Measurements from ENCODE around the gene MYZAP.

MYZAP gene

GRCh38 chr15:57565311-57565710, 26.4 kb upstream of the MYZAP start:
- no peak for DNase-seq

GRCh38 chr15:57566834-57567233, 24.9 kb upstream of the MYZAP start:
- no peak for DNase-seq

GRCh38 chr15:57567891-57568290, 23.8 kb upstream of the MYZAP start:
- DNase-seq = no peak

DNA sequence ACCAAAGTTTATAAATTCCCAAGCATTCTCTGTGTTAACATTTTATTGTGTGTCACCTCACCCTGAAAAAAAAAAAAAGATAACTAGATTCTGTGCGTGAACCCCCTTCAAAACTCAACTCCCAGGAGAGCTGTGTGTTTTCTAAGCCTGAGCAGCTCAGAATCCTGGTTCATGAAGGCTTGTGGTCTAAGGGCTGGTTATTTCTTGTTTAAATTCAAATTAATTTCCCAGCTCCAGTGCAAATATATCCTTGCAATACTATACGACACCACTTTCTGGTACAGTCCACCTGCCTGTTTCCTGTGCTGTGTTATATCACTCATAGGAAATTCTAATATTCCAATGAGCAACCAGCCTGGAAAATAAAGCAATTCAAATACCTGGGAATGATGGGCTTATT, 23.4 kb upstream of the MYZAP start:
- no peak for DNase-seq

DNA sequence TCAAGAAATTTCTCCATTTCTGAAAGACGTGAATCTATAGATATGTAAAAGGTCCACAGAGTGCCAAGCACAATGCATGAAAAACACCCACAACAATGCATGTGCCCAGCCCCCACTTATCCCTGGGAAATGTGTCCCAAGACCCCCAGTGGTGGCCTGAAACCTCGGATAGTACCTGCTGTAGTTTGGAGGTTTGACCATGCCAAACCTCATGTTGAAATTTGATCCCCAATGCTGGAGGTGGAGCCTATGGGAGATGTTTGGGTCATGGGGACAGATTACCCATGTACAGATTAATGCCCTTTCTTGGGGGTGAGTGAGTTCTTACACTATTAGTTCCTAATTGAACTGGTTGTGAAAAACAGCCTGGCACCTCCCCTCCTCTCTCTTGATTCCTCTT, 21.4 kb upstream of the MYZAP start:
- no peak for DNase-seq

DNA sequence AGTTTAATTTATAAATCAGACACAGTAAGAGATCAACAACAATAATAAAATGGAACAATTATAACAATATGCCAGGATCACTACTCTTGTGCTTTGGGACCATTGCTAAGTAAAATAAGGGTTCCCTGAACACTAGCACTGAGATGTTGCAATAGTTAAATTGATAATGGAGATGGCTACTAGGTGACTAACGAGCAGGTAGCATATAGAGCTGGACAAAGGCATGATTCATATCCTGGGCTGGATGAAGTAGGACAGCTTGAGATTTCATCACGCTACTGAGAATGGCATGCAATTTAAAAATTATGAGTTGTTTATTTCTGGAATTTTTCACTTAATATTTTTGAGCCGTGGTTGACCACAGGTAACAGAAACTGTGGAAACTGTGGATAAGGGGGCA, 20.7 kb upstream of the MYZAP start:
- no peak for DNase-seq

GRCh38 chr15:57571725-57572124, 20.0 kb upstream of the MYZAP start:
- no peak for DNase-seq

DNA sequence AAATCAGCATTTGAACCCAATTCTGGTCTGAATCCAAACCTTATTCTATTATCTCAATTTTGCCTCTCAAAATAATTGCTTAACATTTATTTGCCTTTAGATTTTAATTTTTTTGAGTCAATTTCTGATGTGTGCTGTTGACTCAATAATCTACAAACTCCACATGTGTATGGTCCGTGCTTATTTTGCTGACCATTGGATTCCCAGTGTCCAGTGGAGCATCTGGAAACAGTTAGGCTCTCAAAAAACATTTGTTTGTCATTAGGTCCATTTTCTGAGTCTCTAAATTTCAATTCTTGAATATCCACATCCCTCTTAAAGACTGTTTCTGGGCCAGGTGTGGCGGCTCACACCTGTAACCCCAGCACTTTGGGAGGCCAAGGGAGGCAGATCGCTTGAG, 19.2 kb upstream of the MYZAP start:
- no peak for DNase-seq

DNA sequence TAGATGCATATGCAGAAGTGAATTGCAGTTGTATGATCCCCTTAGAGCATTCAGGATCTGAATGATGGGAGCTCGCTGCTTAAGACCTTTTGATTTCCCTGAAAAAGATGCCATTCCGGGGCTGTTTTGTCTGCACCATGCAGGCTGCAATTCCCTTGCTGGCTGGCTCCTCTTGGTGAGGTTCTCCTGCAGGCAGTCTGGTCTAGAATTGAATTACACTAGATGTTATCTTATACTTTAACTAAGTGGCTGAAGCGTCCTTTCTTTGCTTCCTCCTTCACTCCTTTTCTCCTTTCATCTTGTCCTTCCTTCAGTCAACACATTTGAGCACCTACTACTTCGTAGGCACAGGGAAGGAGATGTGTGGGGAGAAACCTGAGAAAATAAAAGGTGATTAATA, 18.6 kb upstream of the MYZAP start:
- no peak for DNase-seq

GRCh38 chr15:57575363-57575762, 16.3 kb upstream of the MYZAP start:
- no peak for DNase-seq

DNA sequence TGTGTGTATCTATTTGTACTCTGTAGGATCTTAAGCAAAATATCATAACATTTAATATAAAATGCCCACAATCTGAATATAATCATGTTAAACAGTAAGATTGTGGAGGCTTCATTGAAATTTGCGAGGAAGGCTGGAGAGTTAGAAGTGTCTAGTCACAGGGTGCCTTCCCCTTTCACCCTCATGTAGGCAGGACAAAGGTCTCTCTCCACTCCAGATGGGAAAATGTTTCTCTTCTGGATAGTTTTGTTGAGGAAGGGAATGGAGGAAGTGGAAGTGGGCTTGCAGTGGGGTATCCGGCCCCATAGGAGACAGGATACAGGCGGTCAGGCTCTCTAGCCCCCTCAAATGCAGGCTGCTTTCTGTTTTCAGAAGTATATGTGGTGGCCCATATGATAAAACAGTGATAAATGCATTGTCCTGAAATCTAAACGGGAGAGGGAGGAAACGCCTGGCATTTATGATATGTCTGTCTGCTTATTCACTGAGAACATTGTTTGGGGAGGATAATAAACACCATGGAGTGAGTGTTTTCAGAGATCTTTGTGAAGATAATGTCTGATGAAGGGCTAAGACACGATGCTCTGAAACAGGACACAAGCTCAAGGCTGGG, 13.3 kb upstream of the MYZAP start:
- DNase-seq = no peak

- no peak for DNase-seq
Measured at GRCh38 chr15:57580428-57580827, 11.3 kb upstream of the MYZAP start.

DNA sequence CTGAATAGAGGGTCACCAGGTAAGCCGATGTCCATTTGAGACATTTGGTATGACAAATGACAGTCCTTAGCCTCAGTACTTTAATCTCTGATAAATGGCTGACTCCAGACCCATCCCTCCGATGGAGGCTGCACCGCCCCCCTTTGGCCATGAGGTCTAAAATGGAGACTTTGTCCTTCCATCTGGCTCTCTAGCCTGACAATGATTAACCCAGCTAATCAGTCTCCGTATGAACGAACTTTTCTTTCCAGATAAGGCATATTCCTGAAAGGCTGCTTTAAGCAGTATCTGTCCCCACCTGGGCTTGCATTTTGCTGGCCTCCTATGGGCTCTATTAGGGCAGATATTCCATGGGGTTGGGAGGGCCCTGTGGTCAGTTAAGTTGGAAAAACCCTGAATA, 10.8 kb upstream of the MYZAP start:
- no peak for DNase-seq

DNA sequence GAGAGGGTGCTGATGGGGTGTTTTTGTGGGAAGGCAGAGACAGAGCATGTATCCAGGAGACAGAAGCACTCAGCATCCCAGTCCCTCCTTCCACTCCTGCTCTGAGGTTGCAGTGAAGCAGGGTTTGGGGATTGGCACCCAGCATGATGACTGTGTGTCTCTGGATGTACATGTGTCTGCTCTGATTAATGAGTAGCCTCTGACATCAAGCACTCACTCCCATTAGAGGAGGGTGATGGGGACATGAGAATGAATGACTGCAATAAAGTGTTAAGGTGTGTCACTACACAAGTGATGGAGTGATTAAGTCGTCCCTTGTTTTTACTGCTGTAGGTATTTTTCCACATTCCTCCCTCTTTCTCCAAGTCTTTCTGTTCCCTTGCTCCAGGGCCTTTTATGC, 9.6 kb upstream of the MYZAP start:
- DNase-seq = no peak

DNA sequence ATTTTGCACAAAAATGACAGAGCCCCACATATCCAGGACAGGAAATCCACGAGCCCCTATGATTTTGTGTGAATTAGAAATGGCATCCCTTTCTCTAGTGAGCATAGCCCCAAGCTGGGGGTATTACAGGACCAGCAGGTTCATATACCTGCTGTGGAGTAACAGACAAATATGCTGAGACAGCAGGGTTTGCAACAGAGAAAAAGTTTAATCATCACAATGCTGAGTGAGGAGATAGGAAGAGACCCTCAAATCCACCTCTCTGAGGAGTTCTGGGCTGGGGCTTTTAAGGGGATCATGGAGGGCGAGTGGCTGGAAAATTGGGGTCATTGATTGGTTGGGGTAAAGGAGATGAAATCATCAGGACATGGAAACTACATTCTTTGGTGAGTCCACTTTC, 8.4 kb upstream of the MYZAP start:
- DNase-seq = no peak

DNA sequence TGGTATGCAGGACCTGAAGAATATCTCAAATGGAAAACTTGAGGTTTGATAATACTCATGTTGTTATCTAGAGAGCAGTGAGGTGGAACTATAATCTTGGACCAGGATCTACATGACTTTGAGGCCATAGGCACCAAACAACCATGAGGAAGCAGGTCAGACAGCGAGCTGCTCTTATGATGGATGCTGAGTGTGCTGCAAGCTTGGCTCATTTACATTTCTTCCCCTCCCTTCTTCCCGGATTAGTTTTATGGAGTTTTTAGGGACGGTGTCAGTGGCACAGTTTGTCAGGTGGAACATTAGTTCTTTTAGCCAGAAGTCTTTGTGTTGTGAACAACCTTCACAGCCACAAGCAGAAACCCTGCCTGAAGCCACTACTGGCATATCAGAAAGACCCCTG, 8.0 kb upstream of the MYZAP start:
- no peak for DNase-seq

GRCh38 chr15:57586661-57587424, 4.9 kb upstream of the MYZAP start:
- DNase-seq = no peak

- no peak for DNase-seq
Measured at GRCh38 chr15:57589281-57589680, 2.4 kb upstream of the MYZAP start.

DNA sequence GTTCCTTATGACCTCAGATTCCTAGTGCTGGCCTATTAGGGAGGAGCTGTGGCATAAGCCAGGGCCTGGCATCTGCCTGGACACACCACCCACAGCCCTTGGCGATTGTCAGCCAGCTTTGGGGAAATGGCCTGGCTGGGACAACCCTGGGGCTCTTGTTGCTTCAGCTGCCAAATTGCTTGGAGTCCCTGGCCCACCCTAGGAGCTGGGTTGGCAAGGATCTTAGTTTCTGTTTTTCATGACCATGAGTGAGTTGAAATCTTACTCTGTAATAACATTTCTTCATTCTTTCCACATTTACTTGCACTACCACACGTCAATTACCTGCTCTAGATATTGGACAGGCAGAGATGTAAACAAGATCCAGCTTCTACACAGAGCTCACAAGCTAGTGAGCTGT, 1.9 kb upstream of the MYZAP start:
- DNase-seq = no peak

DNA sequence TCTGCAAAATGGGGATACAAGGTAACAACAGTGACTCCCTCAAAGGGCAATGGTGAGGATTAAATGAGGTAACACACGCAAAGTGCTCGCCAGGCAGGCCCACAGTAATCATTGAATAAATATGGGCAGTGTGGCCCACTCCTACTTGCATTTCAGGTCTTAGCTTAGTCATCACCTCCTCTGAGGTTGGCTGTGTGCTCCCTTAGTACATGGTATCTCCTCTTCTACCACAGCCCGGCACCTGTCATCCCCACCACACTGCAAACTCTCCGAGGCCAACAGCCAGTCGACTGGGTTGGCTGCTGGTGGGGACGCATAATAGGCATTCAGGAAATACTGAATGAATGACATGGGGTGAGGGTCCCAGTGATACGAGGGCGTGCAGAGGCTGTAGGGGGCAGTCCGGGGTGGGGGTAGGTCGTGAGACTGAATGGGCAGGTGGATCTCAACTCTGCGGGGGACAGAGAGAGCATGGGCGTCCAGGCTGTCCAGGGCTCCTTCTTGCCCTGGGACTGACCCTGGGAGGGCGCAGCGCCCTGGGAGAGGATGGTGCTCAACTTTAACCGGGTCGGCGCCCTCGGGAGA, 375 bp upstream of the MYZAP start:
- no peak for DNase-seq

DNA sequence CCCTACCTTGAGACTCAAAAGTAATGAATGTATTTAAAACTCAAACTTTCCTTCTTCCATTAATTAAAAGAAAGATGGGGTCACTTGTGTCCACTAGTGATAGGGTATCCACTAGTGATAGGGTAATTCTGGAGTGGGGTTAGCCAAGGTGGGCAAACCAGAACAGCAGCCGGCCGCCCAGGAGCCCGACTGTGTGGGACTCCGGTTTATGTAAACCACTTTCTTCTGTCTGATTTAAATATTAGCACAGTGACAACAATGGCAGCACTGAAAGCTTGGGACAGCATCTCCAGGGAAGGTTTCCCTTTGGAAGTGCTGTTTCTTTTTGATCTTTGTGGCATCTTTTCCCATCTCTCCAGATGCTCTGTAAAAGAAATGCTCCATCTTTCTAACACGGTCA, 722 bp downstream of the MYZAP start:
- DNase-seq = no peak

GRCh38 chr15:57592836-57593420, 1.2 kb downstream of the MYZAP start:
- DNase-seq = no peak

DNA sequence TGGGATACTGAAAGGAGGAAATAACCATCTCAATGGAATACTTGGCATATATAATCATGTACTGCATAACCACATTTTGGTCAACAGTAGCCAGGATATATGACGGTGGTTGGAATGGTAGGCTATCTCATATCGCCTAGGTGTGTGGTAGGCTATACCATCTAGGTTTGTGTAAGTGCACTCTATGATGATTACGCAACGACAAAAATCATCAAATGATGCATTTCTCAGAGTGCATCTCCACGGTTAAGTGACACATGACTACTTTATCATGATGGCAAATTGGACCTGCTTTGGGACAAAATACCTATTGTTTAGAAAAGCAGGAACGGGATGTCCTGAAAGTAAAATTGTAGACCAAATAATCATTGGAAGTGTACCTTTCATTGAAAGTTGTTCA, 2.8 kb downstream of the MYZAP start:
- no peak for DNase-seq

Data from stimulated activated naive CD4-positive, alpha-beta T cell treated with Interleukin-2 at 50 U/mL for 16 hours (primary cell).